CD4-positive, CD25-positive, alpha-beta regulatory T cell (primary cell): ENCODE results near the gene PRR7. TPM values are rescaled to one million over a fixed set of nuclear protein-coding genes. Genes with fewer than 3 reads are reported as not detected.

Experiments used
- ATAC-seq, 2 donors: fragments of 150-1000 bp; cut with Tn5 transposase; one replicate each; pipeline ENCODE4 v1.10.0; 2021; ENCODE audit warnings: low read depth in 2 of 2, moderate number of reproducible peaks in 2 of 2, moderate library complexity in 1 of 2
- DNase-seq, 3 donors: peaks; one replicate each; pipeline versions ENCODE4 v3.0.0 to v3.0.0-alpha.2; 2012 to 2022; ENCODE audit warnings: mixed read lengths in 1 of 3
- H3K27ac ChIP-seq: one replicate; pipeline ENCODE4 v1.7.0; 2013; ENCODE audit warnings: mild to moderate bottlenecking, low read length; ENCODE audit not compliant: insufficient read depth, poor library complexity, severe bottlenecking
- H3K27me3 ChIP-seq: one replicate; pipeline ENCODE4 v1.7.0; 2013; ENCODE audit warnings: low read length; ENCODE audit not compliant: control insufficient read depth, insufficient read depth
- H3K36me3 ChIP-seq: one replicate; pipeline ENCODE4 v1.7.0; 2013; ENCODE audit warnings: mild to moderate bottlenecking, low read length, moderate library complexity; ENCODE audit not compliant: control insufficient read depth, insufficient read depth
- H3K4me1 ChIP-seq: 2 replicates; pipeline ENCODE4 v1.7.0; 2013; ENCODE audit warnings: mild to moderate bottlenecking, low read length; ENCODE audit not compliant: insufficient read depth, control insufficient read depth, poor library complexity, severe bottlenecking
- H3K4me3 ChIP-seq: one replicate; pipeline ENCODE4 v1.7.0; 2013; ENCODE audit warnings: low read depth, mild to moderate bottlenecking, low read length, moderate library complexity
- H3K9me3 ChIP-seq, 2 experiments: 1 replicate in 1 of 2; 2 replicates in 1 of 2; pipeline ENCODE4 v1.7.0; 2013; ENCODE audit warnings: low read length in 2 of 2, mild to moderate bottlenecking in 1 of 2, moderate library complexity in 1 of 2; ENCODE audit not compliant: control insufficient read depth in 2 of 2
- H3K27ac Mint-ChIP-seq, 3 donors: one replicate each; pipeline ENCODE4 v1.8.0; 2020 to 2022; ENCODE audit warnings: mild to moderate bottlenecking in 3 of 3, mixed read lengths in 3 of 3, moderate library complexity in 2 of 3
- H3K27me3 Mint-ChIP-seq: one replicate; pipeline ENCODE4 v1.8.0; 2022; ENCODE audit warnings: mild to moderate bottlenecking, mixed read lengths
- H3K36me3 Mint-ChIP-seq: one replicate; pipeline ENCODE4 v1.8.0; 2020; ENCODE audit warnings: mixed read lengths
- H3K4me1 Mint-ChIP-seq, 4 donors: one replicate each; pipeline ENCODE4 v1.8.0; 2020 to 2022; ENCODE audit warnings: mixed read lengths in 4 of 4, mild to moderate bottlenecking in 1 of 4
- H3K4me3 Mint-ChIP-seq, 4 donors: one replicate each; pipeline ENCODE4 v1.8.0; 2020 to 2022; ENCODE audit warnings: mild to moderate bottlenecking in 4 of 4, mixed read lengths in 4 of 4, moderate library complexity in 3 of 4
- H3K9me3 Mint-ChIP-seq, 7 donors: one replicate each; pipeline ENCODE4 v1.8.0; 2020 to 2022; ENCODE audit warnings: mixed read lengths in 7 of 7, mild to moderate bottlenecking in 3 of 7, moderate library complexity in 2 of 7
- polyA plus RNA-seq, 4 donors: library from polyadenylated mRNA; unstranded; fragments of 300-500 nt; fragmentation: Illumina TruSeq; gene quantifications; one replicate each; pipeline ENCODE4 v1.2.3, GENCODE V29; 2021
- total RNA-seq: library from RNA; stranded (reverse); gene quantifications from one replicate; pipeline ENCODE4 v1.2.3, GENCODE V29; 2022

Gene PRR7
- total and polyA plus RNA-seq, 5 donors from 2014 or later, result 10.2 to 21.8 (median 12.6) TPM

- peaks cover 0 to 30% (median 5%) of the 10 kb centered on the region in 4 donors for H3K4me1 Mint-ChIP-seq
- peak overlapping the region in 3 of 4 donors; percentile 25 to 76 (median 69) for H3K4me3 Mint-ChIP-seq
- H3K4me3 ChIP-seq, result no peak overlapping the region
Measured at GRCh38 chr5:177472460-177473442, 26.1 kb downstream of the PRR7 start.

GRCh38 chr5:177473443-177474001 lies 26.9 kb downstream of the PRR7 start, which contains the start of gene DBN1:
DBN1 (minus strand) TSS chr5:177473634; CDS start chr5:177473521, 113 bp downstream.
- H3K36me3 ChIP-seq, result no peaks in the 10 kb centered on the region
- H3K4me3 Mint-ChIP-seq, result peak within 1 kb of the TSS; percentile 80 to 89 (median 84)
- ATAC-seq (peak in 1 of 2 donors; percentile 34), DNase-seq (no peak)
- peaks cover 6% of the 10 kb centered on the region for H3K27me3 ChIP-seq
- H3K27ac Mint-ChIP-seq, result peak within 1 kb of the TSS in 1 of 3 donors; percentile 62
- peaks cover 10% of the 10 kb centered on the region for H3K4me1 ChIP-seq
- H3K4me1 Mint-ChIP-seq, result peaks cover 0 to 31% (median 5%) of the 10 kb centered on the region in 4 donors
- H3K9me3 Mint-ChIP-seq, result no peaks in the 10 kb centered on the region
- H3K27me3 Mint-ChIP-seq, result peaks cover 23% of the 10 kb centered on the region
- no peak within 1 kb of the TSS for H3K4me3 ChIP-seq
- H3K36me3 Mint-ChIP-seq, result no peaks in the 10 kb centered on the region
- H3K27ac ChIP-seq, result no peak within 1 kb of the TSS
- H3K9me3 ChIP-seq, result no peaks in the 10 kb centered on the region

More at GRCh38 chr5:177472460-177473442, 26.1 kb downstream of the PRR7 start:
- Mint-ChIP-seq H3K9me3 (no peaks in the 10 kb centered on the region), H3K27ac (no peak overlapping the region), H3K27me3 (peaks cover 26% of the 10 kb centered on the region), H3K36me3 (no peaks in the 10 kb centered on the region)
- ATAC-seq (peak in 1 of 2 donors; percentile 38), DNase-seq (peak; percentile 29 to 39 (median 33))
- Histone ChIP-seq H3K27me3 (peaks cover 6% of the 10 kb centered on the region), H3K4me1 (peaks cover 10% of the 10 kb centered on the region), H3K27ac (no peak overlapping the region), H3K36me3 (no peaks in the 10 kb centered on the region), H3K9me3 (no peaks in the 10 kb centered on the region)

- peak overlapping the region; percentile 80 to 89 (median 84) for H3K4me3 Mint-ChIP-seq
- Histone ChIP-seq H3K4me3 (no peak overlapping the region), H3K27me3 (peaks cover 6% of the 10 kb centered on the region), H3K4me1 (peaks cover 10% of the 10 kb centered on the region), H3K36me3 (no peaks in the 10 kb centered on the region), H3K9me3 (no peaks in the 10 kb centered on the region), H3K27ac (no peak overlapping the region)
- H3K4me1 Mint-ChIP-seq, result peaks cover 0 to 36% (median 5%) of the 10 kb centered on the region in 4 donors
- DNase-seq, result no peak
- ATAC-seq, result no peak
- peaks cover 22% of the 10 kb centered on the region for H3K27me3 Mint-ChIP-seq
- peak overlapping the region in 1 of 3 donors; percentile 62 for H3K27ac Mint-ChIP-seq
- no peaks in the 10 kb centered on the region for H3K9me3 Mint-ChIP-seq
- H3K36me3 Mint-ChIP-seq, result no peaks in the 10 kb centered on the region
Measured at GRCh38 chr5:177474002-177474476, 27.4 kb downstream of the PRR7 start.

- Mint-ChIP-seq H3K27me3 (peaks cover 17% of the 10 kb centered on the region), H3K36me3 (no peaks in the 10 kb centered on the region), H3K9me3 (no peaks in the 10 kb centered on the region), H3K27ac (no peak overlapping the region), H3K4me1 (peaks cover 0 to 42% (median 5%) of the 10 kb centered on the region in 4 donors), H3K4me3 (peak overlapping the region; percentile 80 to 89 (median 84))
- Histone ChIP-seq H3K27ac (no peak overlapping the region), H3K27me3 (peaks cover 6% of the 10 kb centered on the region), H3K9me3 (no peaks in the 10 kb centered on the region), H3K36me3 (no peaks in the 10 kb centered on the region), H3K4me1 (peaks cover 10% of the 10 kb centered on the region), H3K4me3 (no peak overlapping the region)
- DNase-seq, result no peak
- ATAC-seq, result no peak
Measured at GRCh38 chr5:177474846-177475562, 28.4 kb downstream of the PRR7 start.

- no peaks in the 10 kb centered on the region for H3K36me3 Mint-ChIP-seq
- no peaks in the 10 kb centered on the region for H3K9me3 ChIP-seq
- H3K4me3 ChIP-seq, result no peak overlapping the region
- H3K27me3 ChIP-seq, result peaks cover 6% of the 10 kb centered on the region
- H3K9me3 Mint-ChIP-seq, result no peaks in the 10 kb centered on the region
- H3K4me1 Mint-ChIP-seq, result peaks cover 0 to 40% (median 5%) of the 10 kb centered on the region in 4 donors
- ATAC-seq, result no peak
- H3K4me3 Mint-ChIP-seq, result peak overlapping the region in 3 of 4 donors; percentile 48 to 87 (median 54)
- no peak for DNase-seq
- H3K36me3 ChIP-seq, result no peaks in the 10 kb centered on the region
- peak overlapping the region in 1 of 3 donors; percentile 8 for H3K27ac Mint-ChIP-seq
- peaks cover 17% of the 10 kb centered on the region for H3K27me3 Mint-ChIP-seq
- peaks cover 10% of the 10 kb centered on the region for H3K4me1 ChIP-seq
- H3K27ac ChIP-seq, result no peak overlapping the region
Measured at GRCh38 chr5:177475563-177476427, 29.2 kb downstream of the PRR7 start.

GRCh38 chr5:177476531-177477233 lies 30.1 kb downstream of the PRR7 start:
- H3K36me3 Mint-ChIP-seq, result no peaks in the 10 kb centered on the region

More at GRCh38 chr5:177476531-177477233, 30.1 kb downstream of the PRR7 start:
- no peaks in the 10 kb centered on the region for H3K9me3 ChIP-seq
- peaks cover 13% of the 10 kb centered on the region for H3K27me3 Mint-ChIP-seq
- peak overlapping the region in 2 of 3 donors; percentile 8 to 27 for H3K27ac Mint-ChIP-seq
- peaks cover 0 to 40% (median 5%) of the 10 kb centered on the region in 4 donors for H3K4me1 Mint-ChIP-seq
- H3K4me1 ChIP-seq, result peaks cover 10% of the 10 kb centered on the region
- H3K27me3 ChIP-seq, result peaks cover 6% of the 10 kb centered on the region
- no peak overlapping the region for H3K4me3 ChIP-seq
- no peak for ATAC-seq
- H3K36me3 ChIP-seq, result no peaks in the 10 kb centered on the region
- no peaks in the 10 kb centered on the region for H3K9me3 Mint-ChIP-seq
- no peak overlapping the region for H3K27ac ChIP-seq
- H3K4me3 Mint-ChIP-seq, result no peak overlapping the region
- no peak for DNase-seq
